ENCODE data around the gene PCGF5. TPM values are rescaled to one million over a fixed set of nuclear protein-coding genes. Genes with fewer than 3 reads are reported as not detected.
"Not testable (repeated sequence)": the region's sequence is repeated elsewhere in the genome, so short reads cannot be mapped to it uniquely, and the experiment has no call there.

The PCGF5 gene
- total RNA-seq, 2 donors from 2014 or later = 65.5 to 65.6 TPM

GRCh38 chr10:91251430-91252056, 31.1 kb downstream of the PCGF5 start:
- ATAC-seq = peak; percentile 80
- intact Hi-C loops (cut with DNase I, micrococcal nuclease) = loop anchor here in 1 of 2 donors (2.0 to 5.0 kb wide), 2 partner anchors 245 to 339 kb away; no protein-coding TSS in a partner anchor
- peak in 1 of 2 donors; percentile 37 for DNase-seq

DNA sequence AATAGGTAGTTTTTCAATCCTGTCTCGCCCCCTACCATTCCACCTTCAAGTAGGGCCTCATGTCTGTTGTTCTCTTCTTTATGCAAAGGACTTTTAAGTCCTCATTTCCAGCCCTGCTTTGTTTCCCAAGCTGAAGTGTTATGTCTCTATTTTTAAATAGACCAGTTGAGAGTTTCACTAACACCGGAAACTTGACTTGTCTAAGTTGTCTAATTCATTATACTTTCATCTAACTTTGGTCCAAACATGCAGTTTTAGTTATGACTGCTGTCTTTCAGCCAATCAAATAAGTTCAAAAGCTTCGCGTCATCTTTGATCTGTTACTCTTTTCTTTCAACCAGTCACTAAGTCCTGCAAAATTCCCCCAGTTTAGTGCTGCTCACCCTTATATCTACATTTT, 32.8 kb downstream of the PCGF5 start:
- intact Hi-C loops (cut with DNase I, micrococcal nuclease) = loop anchor here in 1 of 2 donors (5.0 kb wide), 1 partner anchor 341 kb away; no protein-coding TSS in a partner anchor
- no peak for DNase-seq
- ATAC-seq = no peak

- intact Hi-C loops (cut with DNase I, micrococcal nuclease) = no loop called here
- ATAC-seq = no peak
- no peak for DNase-seq
Observed at GRCh38 chr10:91257310-91257709, 36.8 kb downstream of the PCGF5 start.

DNA sequence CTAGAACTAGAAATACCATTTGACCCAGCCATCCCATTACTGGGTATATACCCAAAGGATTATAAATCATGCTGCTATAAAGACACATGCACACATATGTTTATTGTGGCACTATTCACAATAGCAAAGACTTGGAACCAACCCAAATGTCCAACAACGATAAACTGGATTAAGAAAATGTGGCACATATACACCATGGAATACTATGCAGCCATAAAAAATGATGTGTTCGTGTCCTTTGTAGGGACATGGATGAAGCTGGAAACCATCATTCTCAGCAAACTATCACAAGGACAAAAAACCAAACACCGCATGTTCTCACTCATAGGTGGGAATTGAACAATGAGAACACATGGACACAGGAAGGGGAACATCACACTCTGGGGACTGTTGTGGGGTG, 40.0 kb downstream of the PCGF5 start:
- DNase-seq; ATAC-seq; intact Hi-C loops (cut with DNase I, micrococcal nuclease): not testable (repeated sequence)

- DNase-seq (no peak), ATAC-seq (no peak)
- intact Hi-C loops (cut with DNase I, micrococcal nuclease) = no loop called here
Observed at GRCh38 chr10:91271886-91272285, 51.4 kb downstream of the PCGF5 start.

DNA sequence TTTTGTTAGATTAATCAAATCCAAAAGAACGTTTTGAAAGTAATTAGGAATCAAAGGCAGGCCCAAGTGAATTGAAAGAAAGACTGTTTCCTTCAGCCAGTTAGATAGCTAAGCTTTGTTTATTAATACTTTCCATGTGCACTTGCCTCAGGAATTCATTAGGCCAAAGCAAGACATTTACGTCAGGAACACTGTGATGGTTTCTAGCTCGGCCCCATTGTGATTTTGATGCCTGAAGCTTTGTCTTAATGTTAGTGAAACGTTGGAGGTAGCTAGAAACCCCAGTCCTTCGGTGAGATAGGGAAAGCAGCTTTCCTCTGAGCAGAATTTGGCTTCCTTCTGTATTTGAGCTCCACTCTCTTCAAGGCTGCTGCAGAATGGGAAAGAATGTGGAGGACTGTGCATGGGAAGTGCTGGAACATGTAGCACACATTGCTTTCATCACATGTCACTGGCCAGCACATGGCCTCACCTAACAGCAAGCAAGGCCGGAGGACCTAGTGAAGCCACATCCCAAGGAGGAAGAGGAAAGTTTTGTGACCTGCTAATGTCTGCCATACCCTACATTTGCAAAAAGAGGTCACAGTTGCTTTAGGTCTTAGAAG, 64.1 kb downstream of the PCGF5 start:
- DNase-seq = no peak
- intact Hi-C loops (cut with DNase I, micrococcal nuclease) = loop anchor here in 1 of 2 donors (10.0 kb wide), 1 partner anchor 630 kb away; no protein-coding TSS in a partner anchor
- no peak for ATAC-seq

DNA sequence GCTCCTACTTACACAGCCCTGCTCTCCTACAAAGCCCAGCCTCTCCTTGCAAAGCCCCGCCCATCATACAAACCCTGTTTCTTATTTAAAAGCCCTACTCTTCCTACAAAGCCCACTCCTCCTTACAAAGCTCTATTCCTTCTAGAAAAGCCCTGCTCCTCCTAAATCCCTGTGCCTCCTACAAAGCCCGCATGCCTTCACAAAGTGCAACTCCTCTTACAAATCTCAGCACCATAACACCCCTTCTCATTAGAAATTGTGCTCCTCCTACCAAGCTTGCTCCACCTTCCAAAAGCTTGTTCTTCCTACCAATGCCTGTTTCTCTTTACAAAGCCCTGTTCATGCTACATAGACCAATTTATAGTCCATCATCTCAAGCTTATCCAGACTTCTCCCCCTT, 66.1 kb downstream of the PCGF5 start:
- DNase-seq (no peak), ATAC-seq (no peak)
- intact Hi-C loops (cut with DNase I, micrococcal nuclease) = loop anchor here in 1 of 2 donors (10.0 kb wide), 1 partner anchor 628 kb away; no protein-coding TSS in a partner anchor

DNA sequence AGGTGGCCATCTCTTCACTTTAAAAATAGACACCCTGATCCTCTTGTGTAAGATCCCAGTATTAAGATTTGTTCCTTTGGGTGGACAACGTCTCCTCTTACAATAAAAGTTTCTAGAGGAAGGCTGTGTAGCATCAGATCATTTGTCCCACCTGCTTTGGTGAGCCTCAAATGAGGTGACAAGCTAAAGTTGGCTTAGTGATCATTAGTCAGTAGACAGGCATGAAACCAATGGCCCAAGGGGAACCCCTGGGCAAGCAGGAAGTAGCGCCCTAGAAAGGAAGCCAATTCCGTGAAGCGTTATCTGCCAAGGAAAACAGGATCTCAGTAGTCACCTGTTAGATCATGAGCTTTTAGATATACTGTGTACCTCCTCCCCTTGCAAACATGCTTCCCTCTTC, 66.8 kb downstream of the PCGF5 start:
- ATAC-seq = no peak
- DNase-seq = no peak
- intact Hi-C loops (cut with DNase I, micrococcal nuclease) = loop anchor here in 1 of 2 donors (10.0 kb wide), 1 partner anchor 628 kb away; no protein-coding TSS in a partner anchor

DNA sequence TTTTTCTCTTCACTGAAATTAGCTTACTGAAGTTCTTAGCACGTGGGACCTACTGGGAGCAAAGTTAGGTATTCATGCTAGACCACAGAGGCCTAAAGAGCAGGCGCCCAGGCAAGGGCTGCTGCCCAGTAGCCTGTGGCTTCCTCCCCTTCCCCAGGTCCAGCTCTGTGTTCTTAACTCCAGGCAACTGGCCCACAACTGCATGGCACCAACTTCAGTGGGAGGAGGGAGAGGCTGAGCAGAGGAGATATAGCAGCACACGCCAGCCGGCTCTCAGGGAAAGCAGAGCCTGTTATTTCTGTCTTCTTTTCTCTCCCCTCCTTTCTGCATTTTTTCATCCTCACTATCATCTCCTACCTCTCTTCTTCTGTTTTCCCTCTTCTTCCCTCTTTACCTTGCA, 67.4 kb downstream of the PCGF5 start:
- ATAC-seq (no peak), DNase-seq (no peak)
- intact Hi-C loops (cut with DNase I, micrococcal nuclease) = loop anchor here in 1 of 2 donors (10.0 kb wide), 1 partner anchor 627 kb away; no protein-coding TSS in a partner anchor

DNA sequence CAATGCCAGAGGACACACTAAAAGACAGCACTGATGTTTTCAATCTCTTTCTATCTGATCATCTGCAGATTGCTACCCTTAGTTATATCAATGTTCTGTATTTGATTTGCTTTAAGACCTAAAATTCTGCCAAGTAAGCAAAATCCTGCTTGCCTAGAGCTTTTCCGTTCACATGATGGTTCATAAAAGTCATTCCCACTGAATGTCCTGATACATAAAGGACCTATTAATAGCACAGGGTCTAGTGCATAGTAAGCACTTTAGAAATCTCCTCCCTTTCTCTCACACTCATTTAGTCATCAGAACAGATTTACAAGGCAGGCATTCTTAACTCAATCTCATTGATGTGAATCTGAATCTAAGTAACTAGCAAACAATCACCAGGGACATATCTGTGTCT, 68.8 kb downstream of the PCGF5 start:
- intact Hi-C loops (cut with DNase I, micrococcal nuclease) = loop anchor here in 1 of 2 donors (10.0 kb wide), 1 partner anchor 625 kb away; no protein-coding TSS in a partner anchor
- ATAC-seq (no peak), DNase-seq (no peak)

DNA sequence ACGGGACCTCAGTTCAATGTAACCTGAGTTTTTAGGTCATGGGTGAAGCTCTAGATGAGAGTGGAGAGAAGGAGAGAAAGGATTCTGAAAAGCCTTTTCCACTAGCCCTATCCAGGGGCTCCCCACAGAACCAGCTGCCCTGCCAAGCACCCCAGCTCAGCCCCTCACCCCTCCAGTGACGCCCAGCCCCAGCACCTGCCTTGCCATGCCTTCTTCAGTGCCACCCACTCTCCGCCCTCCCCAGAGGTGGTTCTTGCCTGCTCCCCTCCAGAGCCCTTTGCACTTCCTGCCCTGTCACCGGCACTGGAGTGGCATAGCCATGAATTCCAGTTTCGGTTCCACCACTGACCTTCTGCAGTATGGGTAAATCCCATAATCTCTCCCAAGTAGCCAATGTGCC, 70.1 kb downstream of the PCGF5 start:
- no peak for DNase-seq
- intact Hi-C loops (cut with DNase I, micrococcal nuclease) = no loop called here

GRCh38 chr10:91294134-91294906, 73.9 kb downstream of the PCGF5 start:
- intact Hi-C loops (cut with DNase I, micrococcal nuclease) = no loop called here
- DNase-seq (no peak), ATAC-seq (peak; percentile 54)

More for the DNA sequence above, 70.1 kb downstream of the PCGF5 start:
- no peak for ATAC-seq

- no peak for ATAC-seq
- no peak for DNase-seq
- intact Hi-C loops (cut with DNase I, micrococcal nuclease) = no loop called here
Observed at GRCh38 chr10:91295346-91295745, 74.9 kb downstream of the PCGF5 start.

- ATAC-seq (peak; percentile 84), DNase-seq (no peak)
- intact Hi-C loops (cut with DNase I, micrococcal nuclease) = no loop called here
Observed at GRCh38 chr10:91296471-91296870, 76.0 kb downstream of the PCGF5 start.

DNA sequence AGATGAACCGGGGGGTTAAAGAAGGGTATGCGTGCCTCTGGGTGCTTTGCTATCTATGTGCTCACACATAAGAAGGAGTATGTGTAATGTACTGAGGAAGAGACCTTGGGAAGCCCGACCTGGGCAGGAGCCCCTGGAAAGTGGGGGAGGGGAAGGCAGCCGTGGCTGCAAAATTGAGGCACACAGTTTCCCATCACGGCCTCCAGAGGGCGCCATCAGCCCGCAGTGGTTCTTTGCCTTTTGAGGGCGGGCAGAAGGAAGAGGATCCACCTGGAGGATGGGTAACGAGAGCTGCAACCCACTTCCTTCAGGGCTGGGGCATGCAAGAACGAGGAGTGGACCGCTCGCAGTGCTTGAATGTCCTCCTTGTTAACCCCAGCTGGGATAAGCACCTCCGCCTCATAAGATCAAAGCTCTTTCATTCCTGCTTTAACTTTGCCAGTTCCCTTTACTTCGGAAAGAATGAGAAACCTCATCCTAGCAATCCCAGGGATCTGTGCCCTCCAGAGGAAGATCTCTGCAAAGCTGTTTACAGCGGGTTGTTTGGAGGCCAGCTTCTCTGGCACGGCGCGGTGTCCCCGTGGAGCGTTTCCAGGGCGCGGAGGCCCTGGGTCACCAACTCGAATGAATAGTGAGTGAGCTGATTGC, 77.9 kb downstream of the PCGF5 start:
- ATAC-seq = peak; percentile 72
- peak; percentile 42 to 70 for DNase-seq
- intact Hi-C loops (cut with DNase I, micrococcal nuclease) = no loop called here

DNA sequence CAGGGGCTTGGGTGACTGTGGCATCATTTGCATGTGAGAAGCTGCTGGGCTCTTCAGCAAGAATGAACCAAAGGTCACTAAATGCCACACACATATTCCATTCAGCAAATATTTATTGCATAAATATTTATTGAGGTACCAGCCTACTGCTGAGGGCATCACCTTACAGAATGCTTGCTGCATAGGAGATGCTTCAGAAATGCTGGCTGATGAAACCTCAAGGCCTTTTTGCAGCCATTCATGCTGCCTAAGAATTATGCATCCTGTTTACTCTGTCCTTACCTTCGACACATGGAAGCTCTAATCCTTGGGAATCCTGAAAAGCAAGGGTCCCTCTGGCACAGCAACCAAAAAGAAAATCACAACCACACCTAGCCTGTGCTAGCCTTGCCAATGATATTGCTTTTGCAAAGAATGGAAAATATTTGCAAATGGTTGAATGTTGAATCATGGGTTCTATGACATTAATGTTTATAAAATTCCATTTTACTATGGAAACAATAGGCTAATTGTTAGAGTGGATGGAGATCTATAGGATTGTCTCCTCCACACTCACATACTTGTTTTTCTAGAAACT, 79.6 kb downstream of the PCGF5 start:
- no peak for DNase-seq
- intact Hi-C loops (cut with DNase I, micrococcal nuclease) = no loop called here

GRCh38 chr10:91302946-91303345, 82.5 kb downstream of the PCGF5 start:
- intact Hi-C loops (cut with DNase I, micrococcal nuclease) = not testable (repeated sequence)

More for the DNA sequence above, 79.6 kb downstream of the PCGF5 start:
- ATAC-seq = no peak

DNA sequence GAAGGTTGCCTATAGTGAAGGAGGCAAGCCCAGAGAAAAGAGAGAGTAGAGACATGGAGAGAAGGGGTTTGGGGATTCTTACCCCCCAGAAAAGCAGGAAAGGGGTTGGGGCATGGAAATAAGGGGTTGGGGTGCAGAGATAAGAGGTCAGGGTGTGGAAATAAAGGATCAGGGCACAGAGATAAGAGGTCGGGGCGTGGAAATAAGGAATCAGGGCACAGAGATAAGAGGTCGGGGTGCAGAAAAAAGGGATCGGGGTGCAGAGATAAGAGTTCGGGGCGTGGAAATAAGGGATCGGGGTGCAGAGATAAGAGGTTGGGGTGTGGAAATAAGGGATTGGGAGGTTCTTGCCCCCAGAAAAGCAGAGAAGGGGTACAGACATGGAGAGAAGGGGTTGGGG, 85.5 kb downstream of the PCGF5 start:
- DNase-seq; intact Hi-C loops (cut with DNase I, micrococcal nuclease); ATAC-seq: not testable (repeated sequence)

More at GRCh38 chr10:91302946-91303345, 82.5 kb downstream of the PCGF5 start:
- DNase-seq, ATAC-seq: not testable (repeated sequence)
